ENCODE results near the gene ADRA2B.

- TF ChIP-seq, protein P1, sequence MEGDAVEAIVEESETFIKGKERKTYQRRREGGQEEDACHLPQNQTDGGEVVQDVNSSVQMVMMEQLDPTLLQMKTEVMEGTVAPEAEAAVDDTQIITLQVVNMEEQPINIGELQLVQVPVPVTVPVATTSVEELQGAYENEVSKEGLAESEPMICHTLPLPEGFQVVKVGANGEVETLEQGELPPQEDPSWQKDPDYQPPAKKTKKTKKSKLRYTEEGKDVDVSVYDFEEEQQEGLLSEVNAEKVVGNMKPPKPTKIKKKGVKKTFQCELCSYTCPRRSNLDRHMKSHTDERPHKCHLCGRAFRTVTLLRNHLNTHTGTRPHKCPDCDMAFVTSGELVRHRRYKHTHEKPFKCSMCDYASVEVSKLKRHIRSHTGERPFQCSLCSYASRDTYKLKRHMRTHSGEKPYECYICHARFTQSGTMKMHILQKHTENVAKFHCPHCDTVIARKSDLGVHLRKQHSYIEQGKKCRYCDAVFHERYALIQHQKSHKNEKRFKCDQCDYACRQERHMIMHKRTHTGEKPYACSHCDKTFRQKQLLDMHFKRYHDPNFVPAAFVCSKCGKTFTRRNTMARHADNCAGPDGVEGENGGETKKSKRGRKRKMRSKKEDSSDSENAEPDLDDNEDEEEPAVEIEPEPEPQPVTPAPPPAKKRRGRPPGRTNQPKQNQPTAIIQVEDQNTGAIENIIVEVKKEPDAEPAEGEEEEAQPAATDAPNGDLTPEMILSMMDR (IDR thresholded peaks at IDR 0.05) = no peak
- TF ChIP-seq ZFX (IDR thresholded peaks at IDR 0.05; ENCODE audit: borderline replicate concordance) = no peak
These were observed 3.8 kb upstream of the ADRA2B start for GRCh38 chr2:96120091-96120720.
